Left cardiac atrium (tissue), 4 donors: ENCODE data around the gene TM7SF3. TPM values are rescaled to one million over a fixed set of nuclear protein-coding genes. Genes with fewer than 3 reads are reported as not detected.
"Not testable (repeated sequence)": the region's sequence is repeated elsewhere in the genome, so short reads cannot be mapped to it uniquely, and the experiment has no call there.

Experiments used
- ATAC-seq, 2 donors: fragments of 200-7000 bp; cut with Tn5 transposase; one replicate each; pipeline ENCODE4 v1.9.1; 2020; ENCODE audit warnings: mild to moderate bottlenecking in 2 of 2, moderate library complexity in 2 of 2
- DNase-seq: peaks from one replicate; pipeline ENCODE4 v3.0.0-alpha.2; 2020
- intact Hi-C, 2 donors: fragments of 100-400 bp; cut with DNase I; formaldehyde crosslinking; loops; one replicate each; pipeline versions ENCODE4 v1.14.1 to v1.15.1; 2022 to 2023
- long read RNA-seq: library from polyadenylated mRNA; unstranded; transcript quantifications from one replicate; pipeline ENCODE4 v2.0.0, GENCODE V29; 2021
- total RNA-seq, 2 donors: library from RNA; stranded (reverse); fragmentation: NEBNext Ultra II Directional; extraction: Animal tissue kit (Norgen Biotek cat#: 25700); gene quantifications; one replicate each; pipeline ENCODE4 v1.2.1, GENCODE V29; 2021
- donor health status: DM: no; HTN: yes; CAD: no.
- donor health status: DM: no; HTN: yes; CAD: no; lungs with severe emphysema.
- donor health status: DM: yes; HTN: yes; CAD: no.
- donor health status: Dilated cardiomyopathy.

The TM7SF3 gene
- 10 to 100 TPM; 20.4 to 31.2 TPM for total RNA-seq
- long read RNA-seq, transcript TM7SF3-201 (12 exons, 2,709 nt), result major isoform, 6 of 12 reads
- long read RNA-seq, partial matches to known transcripts, result 3 of 12 reads
- long read RNA-seq, other reads (novel, unspliced or antisense), result 3 of 12 reads

DNA sequence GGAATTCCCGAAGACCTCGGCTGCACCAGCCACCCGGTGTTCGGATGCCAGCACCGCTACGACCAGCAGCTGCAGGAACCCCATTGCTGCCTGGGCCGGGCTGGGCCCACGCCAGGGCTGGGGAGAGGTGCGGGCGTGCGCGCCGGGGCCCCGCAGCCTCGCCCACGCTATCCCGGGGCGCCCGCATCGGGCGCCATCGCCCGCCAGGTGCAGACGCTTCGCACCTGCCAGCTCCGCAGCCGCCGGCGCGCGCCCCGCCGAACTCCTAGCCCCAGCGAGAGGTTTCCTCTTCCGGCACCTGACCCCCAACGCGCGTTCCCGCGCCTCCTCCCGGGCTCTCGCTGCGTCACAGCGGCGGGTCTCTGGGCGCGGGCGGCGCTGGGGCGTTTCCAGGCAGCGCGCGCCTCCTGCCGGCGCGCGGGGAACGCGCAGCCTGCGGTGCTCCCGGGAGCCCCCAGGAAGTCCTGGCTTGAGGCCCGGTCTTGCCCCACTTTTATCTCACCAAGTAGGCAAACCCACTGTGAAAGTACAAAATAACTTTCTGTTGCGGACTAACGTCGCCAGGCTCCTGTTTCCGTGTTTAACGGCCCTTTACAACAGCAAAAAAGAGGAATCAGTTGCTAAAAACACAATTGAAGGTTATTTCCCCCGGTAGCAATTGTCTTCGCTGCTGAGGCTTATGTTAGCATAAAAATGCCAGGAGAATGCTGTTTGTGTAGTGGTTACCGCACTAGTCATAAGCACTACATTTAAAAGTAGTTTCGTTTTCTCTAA is at the start of gene TM7SF3:
TM7SF3 (minus strand) TSS at position 300 of the 774 bp plus-strand sequence; CDS start at position 84, 216 bp downstream.
- ATAC-seq, result peak; percentile 95 to 96
- intact Hi-C loops, result loop anchor here in 1 of 2 donors (5.0 kb wide), 1 partner anchor 67 kb away; no protein-coding TSS in a partner anchor

GRCh38 chr12:27063250-27063851 is 49.2 kb upstream of the TM7SF3 start:
- no peak for ATAC-seq
- DNase-seq, result no peak
- intact Hi-C loops, result no loop called here

More for the DNA sequence above, at the start of gene TM7SF3:
- DNase-seq, result peak; percentile 93

- intact Hi-C loops, result no loop called here
- ATAC-seq, result no peak
Measured at GRCh38 chr12:27061317-27061716, 47.1 kb upstream of the TM7SF3 start.

DNA sequence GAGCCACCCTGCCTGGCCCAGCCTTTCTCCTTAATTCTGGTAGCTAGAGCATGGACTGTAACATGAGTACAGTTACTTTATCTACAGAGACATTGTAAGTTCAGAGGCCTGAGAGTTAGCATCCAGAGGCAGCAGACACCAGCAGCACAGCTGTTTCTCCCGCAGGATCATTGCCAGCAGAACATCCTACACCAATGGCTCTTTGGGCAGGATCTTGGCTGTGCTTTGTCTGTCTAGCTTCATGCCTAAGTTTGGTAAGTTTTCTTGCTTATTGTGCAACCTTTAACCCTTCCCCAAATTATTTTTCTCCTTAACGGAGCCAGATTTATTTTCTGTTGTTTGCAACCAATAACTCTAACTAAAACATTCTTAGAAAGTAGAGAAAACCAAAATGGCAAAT is 46.6 kb upstream of the TM7SF3 start:
- ATAC-seq (no peak), DNase-seq (no peak)
- intact Hi-C loops, result no loop called here

More at GRCh38 chr12:27061317-27061716, 47.1 kb upstream of the TM7SF3 start:
- DNase-seq, result no peak

DNA sequence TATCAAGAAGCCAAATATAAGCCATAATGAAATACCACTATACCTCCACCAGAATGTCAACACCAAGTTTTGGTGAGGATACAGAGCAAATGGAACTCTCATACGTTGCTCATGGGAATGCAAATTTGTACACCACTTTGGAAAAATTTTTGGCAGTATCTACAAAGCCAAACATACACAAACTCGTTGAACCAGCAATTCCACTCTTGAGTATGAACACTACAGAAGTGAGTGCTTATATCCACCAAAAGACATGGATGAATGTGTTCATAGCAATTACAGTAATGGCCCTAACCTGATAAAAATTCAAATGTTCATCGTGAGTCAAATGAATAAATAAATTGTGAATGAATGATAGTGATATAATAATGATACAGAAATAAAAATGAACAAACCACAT is 43.4 kb upstream of the TM7SF3 start:
- no peak for ATAC-seq
- no peak for DNase-seq
- intact Hi-C loops, result no loop called here

DNA sequence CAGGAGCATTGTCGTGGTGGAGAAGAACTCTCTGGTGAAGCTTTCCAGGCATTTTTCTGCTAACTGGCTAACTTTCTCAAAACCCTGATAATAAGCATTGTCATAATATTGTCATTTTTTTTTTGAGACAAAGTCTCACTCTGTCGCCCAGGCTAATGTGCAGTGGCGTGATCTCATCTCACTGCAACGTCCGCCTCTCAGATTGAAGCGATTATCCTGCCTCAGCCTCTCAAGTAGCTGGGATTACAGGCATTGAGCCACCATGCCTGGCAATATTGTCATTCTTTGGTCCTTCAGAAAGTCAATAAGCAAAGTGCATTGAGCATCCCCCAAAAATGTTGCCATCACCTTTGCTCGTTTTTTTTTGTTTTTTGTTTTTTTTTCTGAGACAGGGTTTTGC is 41.8 kb upstream of the TM7SF3 start:
- intact Hi-C loops, result no loop called here
- DNase-seq (no peak), ATAC-seq (no peak)

DNA sequence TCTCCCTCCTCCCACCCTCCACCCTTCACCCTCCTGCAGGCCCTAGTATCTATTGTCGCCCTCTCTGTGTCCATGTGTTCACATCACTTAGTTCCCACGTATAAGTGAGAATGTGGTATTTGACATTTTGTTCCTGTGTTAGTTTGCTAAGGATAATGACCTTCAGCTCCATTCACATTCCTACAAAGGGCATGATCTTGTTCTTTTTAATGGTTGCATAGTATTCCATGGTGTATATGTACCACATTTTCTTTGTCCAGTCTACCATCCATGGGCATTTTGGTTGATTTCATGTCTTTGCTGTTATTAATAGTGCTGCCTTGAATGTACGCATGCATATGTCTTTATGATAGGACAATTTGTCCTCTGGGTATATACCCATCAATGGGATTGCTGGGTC is 38.6 kb upstream of the TM7SF3 start:
- DNase-seq (no peak), ATAC-seq (no peak)
- intact Hi-C loops, result no loop called here

GRCh38 chr12:27052176-27052575 is 38.0 kb upstream of the TM7SF3 start:
- intact Hi-C loops, result no loop called here
- ATAC-seq, result no peak
- DNase-seq, result no peak

DNA sequence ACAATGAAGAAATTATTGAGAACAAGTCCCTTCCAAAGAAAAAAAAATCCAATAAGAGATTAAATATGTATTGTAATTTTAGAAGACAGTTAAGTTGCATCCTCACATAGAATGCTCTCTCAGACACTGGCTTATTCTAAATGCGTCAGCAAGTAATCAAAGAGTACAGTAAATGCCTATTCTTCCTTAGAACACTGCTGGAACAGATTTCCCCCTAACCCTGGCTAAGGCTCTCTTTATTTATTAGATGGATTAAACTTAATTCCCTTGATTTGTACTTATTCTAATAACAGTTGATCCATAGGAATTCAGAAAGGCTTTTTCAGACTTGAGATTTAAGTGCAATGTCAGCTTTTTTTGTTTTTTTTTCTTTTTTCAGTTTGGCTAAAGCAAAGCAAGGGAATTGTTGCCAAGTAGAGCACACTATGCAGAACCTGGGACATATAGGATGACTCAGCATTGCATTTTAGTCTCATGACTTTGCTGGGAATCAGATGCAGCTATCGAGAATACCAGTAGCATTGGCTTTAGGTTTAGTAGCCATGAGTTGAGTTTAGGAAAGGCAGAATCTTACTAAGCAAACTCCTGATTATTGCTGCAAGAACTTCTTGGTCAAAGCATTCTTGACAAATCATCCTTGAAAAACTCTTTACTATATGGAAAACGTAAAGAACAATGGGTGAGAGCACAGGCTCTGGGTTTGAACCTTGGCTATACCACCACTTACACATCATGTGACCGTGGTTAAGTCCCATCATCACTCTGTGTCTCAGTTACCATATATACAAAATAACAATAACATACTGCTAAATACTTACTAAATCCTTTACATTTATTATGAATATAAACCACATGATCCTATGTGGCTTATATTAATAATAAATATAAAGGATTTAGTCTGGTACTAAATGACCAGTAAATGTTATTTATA is 34.9 kb upstream of the TM7SF3 start:
- intact Hi-C loops, result no loop called here
- DNase-seq, result no peak
- no peak for ATAC-seq

DNA sequence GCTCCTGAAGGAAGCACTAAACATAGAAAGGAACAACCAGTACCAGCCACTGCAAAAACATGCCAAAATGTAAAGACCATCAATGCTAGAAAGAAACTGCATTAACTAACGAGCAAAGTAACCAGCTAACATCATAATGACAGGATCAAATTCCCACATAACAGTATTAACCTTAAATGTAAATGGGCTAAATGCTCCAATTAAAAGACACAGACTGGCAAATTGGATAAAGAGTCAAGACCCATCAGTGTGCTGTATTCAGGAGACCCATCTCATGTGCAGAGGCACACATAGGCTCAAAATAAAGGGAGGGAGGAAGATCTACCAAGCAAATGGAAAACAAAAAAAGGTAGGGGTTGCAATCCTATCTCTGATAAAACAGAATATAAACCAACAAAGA is 27.8 kb upstream of the TM7SF3 start:
- ATAC-seq, intact Hi-C loops, DNase-seq: not testable (repeated sequence)

DNA sequence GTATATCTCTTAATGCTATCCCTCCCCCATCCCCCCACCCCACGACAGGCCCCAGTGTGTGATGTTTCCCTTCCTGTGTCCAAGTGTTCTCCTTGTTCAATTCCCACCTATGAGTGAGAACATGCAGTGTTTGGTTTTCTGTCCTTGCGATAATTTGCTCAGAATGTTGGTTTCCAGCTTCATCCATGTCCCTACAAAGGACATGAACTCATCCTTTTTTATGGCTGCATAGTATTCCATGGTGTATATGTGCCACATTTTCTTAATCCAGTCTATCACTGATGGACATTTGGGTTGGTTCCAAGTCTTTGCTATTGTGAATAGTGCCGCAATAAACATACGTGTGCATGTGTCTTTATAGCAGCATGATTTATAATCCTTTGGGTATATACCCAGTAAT is 26.5 kb upstream of the TM7SF3 start:
- DNase-seq, ATAC-seq, intact Hi-C loops: not testable (repeated sequence)

- intact Hi-C loops, result loop anchor here in 1 of 2 donors (5.0 kb wide), 1 partner anchor 273 kb away; no protein-coding TSS in a partner anchor
- ATAC-seq, result peak in 1 of 2 donors; percentile 34
- no peak for DNase-seq
Measured at GRCh38 chr12:27034607-27035293, 20.6 kb upstream of the TM7SF3 start.

DNA sequence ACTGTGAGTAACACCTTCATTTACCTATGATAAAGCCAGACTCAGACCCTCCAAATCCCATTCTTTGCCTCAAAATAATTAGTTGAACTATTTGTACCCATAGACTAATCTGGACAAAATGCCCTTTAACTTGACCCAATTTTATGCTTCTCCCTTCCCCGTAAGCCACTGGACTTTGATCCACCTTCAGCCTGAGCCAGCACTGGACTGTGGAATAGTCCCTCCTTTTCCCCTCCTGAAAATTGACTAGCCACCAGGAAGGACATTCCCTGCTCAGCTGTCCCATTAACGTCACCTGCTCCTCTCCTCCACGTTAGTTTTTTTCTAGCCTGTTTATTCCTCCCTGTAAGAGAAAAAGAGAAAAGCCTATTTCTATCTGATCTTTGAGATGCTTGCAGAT is 18.5 kb upstream of the TM7SF3 start:
- ATAC-seq (no peak), DNase-seq (no peak)
- intact Hi-C loops, result loop anchor here in 1 of 2 donors (5.0 kb wide), 1 partner anchor 275 kb away; no protein-coding TSS in a partner anchor

- intact Hi-C loops, result loop anchor here in 1 of 2 donors (5.0 kb wide), 1 partner anchor 276 kb away; no protein-coding TSS in a partner anchor
- no peak for DNase-seq
- ATAC-seq, result no peak
Measured at GRCh38 chr12:27031531-27031930, 17.3 kb upstream of the TM7SF3 start.

DNA sequence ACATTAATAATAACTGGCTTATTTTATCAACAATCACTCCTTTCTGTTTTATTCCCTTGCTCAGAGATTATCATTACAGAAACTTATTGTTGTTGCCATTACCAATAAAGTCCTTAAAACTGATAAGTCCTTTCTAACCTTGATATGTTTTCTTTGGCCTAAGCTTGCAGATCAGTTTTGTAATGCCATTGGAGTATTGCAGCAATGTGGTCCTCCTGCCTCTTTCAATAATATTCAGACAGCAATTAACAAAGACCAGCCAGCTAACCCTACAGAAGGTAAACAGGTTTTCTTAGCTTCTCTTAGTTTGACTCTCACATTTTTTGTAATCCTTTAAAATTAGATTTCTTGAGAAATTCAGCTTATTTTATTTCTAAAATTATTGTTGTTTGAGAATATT is 12.1 kb upstream of the TM7SF3 start:
- DNase-seq, result no peak
- intact Hi-C loops, result loop anchor here (10.0 kb wide), 2 partner anchors 119 to 289 kb away; no protein-coding TSS in a partner anchor
- no peak for ATAC-seq

DNA sequence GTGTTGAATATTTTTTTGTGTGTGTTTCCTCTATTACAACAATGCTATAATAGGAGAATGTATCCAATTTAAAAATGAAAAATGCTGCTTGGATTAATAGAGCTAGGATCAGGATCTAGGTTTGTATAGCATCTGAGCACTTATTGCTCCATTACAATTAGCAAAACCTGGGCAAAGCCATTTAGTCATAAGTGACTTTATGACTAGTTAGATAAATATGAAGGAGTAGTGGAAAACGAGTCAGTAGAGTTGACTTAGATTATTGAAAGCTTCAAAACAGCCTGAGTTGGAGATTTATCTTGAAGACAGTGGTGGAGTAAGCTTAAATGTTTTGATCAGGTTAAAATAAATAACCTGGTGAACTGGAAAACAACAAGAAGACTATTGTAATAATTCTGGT is 10.9 kb upstream of the TM7SF3 start:
- intact Hi-C loops, result loop anchor here (10.0 kb wide), 2 partner anchors 120 to 290 kb away; no protein-coding TSS in a partner anchor
- ATAC-seq (no peak), DNase-seq (no peak)

- intact Hi-C loops, result loop anchor here (10.0 kb wide), 2 partner anchors 121 to 291 kb away; no protein-coding TSS in a partner anchor
- no peak for ATAC-seq
- no peak for DNase-seq
Measured at GRCh38 chr12:27024291-27024690, 10.1 kb upstream of the TM7SF3 start.

DNA sequence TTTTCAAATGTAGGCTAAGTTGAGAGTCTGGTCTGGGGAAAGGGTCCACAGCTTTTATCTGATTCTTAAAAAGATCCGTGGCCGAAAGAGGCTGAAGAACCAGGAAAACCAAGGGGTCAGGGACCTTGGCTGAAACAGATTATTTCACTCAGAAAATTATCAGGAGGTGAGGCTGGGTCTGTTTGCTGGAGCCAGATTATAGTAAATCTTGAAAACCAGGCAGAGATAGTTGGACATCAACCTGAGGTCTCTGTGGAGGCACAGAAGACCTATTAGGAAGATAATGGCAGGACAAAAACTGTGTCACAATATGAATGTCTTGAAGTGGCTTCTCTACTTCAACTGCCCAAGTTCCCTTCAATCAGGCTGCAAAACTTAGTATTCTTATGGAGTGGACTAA is 6.6 kb upstream of the TM7SF3 start:
- intact Hi-C loops, result loop anchor here (10.0 kb wide), 2 partner anchors 124 to 294 kb away; no protein-coding TSS in a partner anchor
- ATAC-seq, result no peak

More for the DNA sequence above, 6.6 kb upstream of the TM7SF3 start:
- DNase-seq, result no peak
